ENCODE data around the gene SLC1A7. TPM values are rescaled to one million over a fixed set of nuclear protein-coding genes. Genes with fewer than 3 reads are reported as not detected.

The SLC1A7 gene
- total RNA-seq, 1 donor from 2014 or later: not detected

GRCh38 chr1:53092659-53093450, 49.6 kb downstream of the SLC1A7 start:
- Histone ChIP-seq H3K27ac (no peak overlapping the region), H3K36me3 (no peaks in the 10 kb centered on the region), H3K4me1 (no peaks in the 10 kb centered on the region), H3K27me3 (no peaks in the 10 kb centered on the region), H3K9me3 (no peaks in the 10 kb centered on the region), H3K4me3 (no peak overlapping the region)
- intact Hi-C loops (cut with DNase I): no loop called here
- no peak for TF ChIP-seq POLR2AphosphoS5 (IDR thresholded peaks at IDR 0.05; ENCODE audit: insufficient read depth in 1 of 2, low read depth in 1 of 2)
- no peak for TF ChIP-seq POLR2A (IDR thresholded peaks at IDR 0.05)
- TF ChIP-seq, protein P1, sequence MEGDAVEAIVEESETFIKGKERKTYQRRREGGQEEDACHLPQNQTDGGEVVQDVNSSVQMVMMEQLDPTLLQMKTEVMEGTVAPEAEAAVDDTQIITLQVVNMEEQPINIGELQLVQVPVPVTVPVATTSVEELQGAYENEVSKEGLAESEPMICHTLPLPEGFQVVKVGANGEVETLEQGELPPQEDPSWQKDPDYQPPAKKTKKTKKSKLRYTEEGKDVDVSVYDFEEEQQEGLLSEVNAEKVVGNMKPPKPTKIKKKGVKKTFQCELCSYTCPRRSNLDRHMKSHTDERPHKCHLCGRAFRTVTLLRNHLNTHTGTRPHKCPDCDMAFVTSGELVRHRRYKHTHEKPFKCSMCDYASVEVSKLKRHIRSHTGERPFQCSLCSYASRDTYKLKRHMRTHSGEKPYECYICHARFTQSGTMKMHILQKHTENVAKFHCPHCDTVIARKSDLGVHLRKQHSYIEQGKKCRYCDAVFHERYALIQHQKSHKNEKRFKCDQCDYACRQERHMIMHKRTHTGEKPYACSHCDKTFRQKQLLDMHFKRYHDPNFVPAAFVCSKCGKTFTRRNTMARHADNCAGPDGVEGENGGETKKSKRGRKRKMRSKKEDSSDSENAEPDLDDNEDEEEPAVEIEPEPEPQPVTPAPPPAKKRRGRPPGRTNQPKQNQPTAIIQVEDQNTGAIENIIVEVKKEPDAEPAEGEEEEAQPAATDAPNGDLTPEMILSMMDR (IDR thresholded peaks at IDR 0.05): no peak
- no peak for DNase-seq (ENCODE audit: extremely low spot score in 2 of 2)

DNA sequence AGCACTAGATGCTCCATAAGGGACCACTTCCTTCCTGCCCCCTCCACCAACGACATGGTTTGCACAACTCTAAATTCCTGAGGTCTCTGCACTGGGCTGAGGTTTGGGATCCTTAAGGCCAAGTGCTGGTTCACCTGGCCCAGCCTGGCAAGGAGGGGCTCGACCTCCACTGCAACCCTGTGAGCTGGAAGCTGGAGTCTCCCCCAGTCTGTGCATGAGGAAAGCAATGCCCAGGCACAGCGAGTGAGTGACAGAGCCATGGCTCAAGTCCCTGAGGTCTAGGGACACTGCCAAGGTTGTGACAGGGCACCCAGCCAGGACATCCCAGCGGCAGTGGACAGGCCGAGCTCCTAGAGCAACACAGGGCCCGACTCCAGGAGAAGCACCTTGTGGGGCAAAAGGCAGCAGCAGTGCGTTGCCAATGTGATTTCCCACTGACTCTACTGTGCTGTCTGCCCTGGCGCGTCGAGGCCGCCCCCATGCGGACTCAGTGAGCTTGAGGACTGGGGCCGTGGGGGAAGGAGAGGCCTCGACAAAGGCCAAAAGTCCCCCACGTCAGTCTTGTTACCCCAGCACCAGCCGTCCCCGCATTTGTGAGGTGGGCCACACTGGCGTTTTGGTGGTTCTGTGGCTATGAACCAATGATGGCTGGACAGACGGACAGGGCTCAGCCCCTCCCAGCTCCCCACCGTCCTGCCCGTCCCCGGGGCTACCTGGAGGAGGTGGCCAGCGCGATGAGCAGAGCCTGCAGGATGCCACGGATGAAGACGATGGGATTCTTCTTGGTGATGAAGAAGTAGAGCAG, 50.4 kb downstream of the SLC1A7 start:
- TF ChIP-seq POLR2AphosphoS5 (IDR thresholded peaks at IDR 0.05; ENCODE audit: insufficient read depth in 1 of 2, low read depth in 1 of 2): no peak
- DNase-seq (ENCODE audit: extremely low spot score in 2 of 2): no peak
- Histone ChIP-seq H3K27ac (no peak overlapping the region), H3K4me1 (no peaks in the 10 kb centered on the region), H3K9me3 (no peaks in the 10 kb centered on the region), H3K27me3 (no peaks in the 10 kb centered on the region), H3K4me3 (no peak overlapping the region), H3K36me3 (no peaks in the 10 kb centered on the region)
- intact Hi-C loops (cut with DNase I): no loop called here

- no peak for DNase-seq (ENCODE audit: extremely low spot score in 2 of 2)
- Histone ChIP-seq H3K36me3 (no peaks in the 10 kb centered on the region), H3K27ac (no peak overlapping the region), H3K4me3 (no peak overlapping the region), H3K9me3 (no peaks in the 10 kb centered on the region), H3K27me3 (no peaks in the 10 kb centered on the region), H3K4me1 (no peaks in the 10 kb centered on the region)
- intact Hi-C loops (cut with DNase I): no loop called here
- TF ChIP-seq, protein P1 (IDR thresholded peaks at IDR 0.05): no peak
- TF ChIP-seq POLR2A (IDR thresholded peaks at IDR 0.05): no peak
- TF ChIP-seq POLR2AphosphoS5 (IDR thresholded peaks at IDR 0.05; ENCODE audit: insufficient read depth in 1 of 2, low read depth in 1 of 2): no peak
Measured at GRCh38 chr1:53090227-53091147, 52.0 kb downstream of the SLC1A7 start.

DNA sequence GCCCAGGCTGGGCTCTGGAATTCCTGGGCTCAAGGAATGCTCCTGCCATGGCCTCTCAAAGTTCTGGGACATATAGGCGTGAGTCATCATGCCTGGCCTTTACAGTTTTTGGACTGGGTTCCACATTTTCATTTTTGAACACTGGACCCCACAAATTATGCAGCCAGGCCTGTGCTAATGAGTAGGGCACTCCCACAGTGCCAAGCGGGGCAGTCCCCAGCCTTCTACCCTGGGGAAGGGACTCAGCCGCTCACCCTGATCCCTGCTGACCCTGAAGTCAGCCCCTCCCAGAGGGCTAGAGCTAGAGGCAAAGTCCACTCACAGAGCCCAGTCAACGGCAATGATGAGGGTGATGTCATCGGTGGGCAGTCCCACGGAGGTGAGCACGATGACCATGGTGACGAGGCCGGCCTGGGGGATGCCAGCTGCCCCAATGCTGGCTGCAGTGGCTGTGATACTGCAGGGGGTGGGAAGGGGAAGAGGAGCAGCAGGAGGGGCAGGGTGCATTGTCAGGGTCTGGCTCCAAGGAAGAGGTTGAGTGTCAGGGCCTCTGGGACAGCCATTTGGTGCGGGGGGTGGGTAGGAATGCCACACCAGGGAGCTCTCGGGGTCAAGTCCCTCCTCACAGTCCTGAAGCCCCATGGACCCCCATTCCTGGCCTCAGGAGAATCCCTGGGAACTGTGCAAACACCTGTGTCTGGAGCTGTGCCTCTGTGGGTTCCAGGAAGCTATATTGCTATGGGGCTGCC, 52.8 kb downstream of the SLC1A7 start:
- intact Hi-C loops (cut with DNase I): no loop called here
- TF ChIP-seq POLR2AphosphoS5 (IDR thresholded peaks at IDR 0.05; ENCODE audit: insufficient read depth in 1 of 2, low read depth in 1 of 2): no peak
- TF ChIP-seq, protein P1 (IDR thresholded peaks at IDR 0.05): no peak
- no peak for TF ChIP-seq POLR2A (IDR thresholded peaks at IDR 0.05)
- Histone ChIP-seq H3K36me3 (no peaks in the 10 kb centered on the region), H3K27me3 (no peaks in the 10 kb centered on the region), H3K27ac (no peak overlapping the region), H3K9me3 (no peaks in the 10 kb centered on the region), H3K4me1 (no peaks in the 10 kb centered on the region), H3K4me3 (no peak overlapping the region)
- DNase-seq (ENCODE audit: extremely low spot score in 2 of 2): no peak
